Glutamatergic neuron (in vitro differentiated cells): ENCODE results near the gene ZNF853. TPM values are rescaled to one million over a fixed set of nuclear protein-coding genes. Genes with fewer than 3 reads are reported as not detected.
"Not testable (repeated sequence)": the region's sequence is repeated elsewhere in the genome, so short reads cannot be mapped to it uniquely, and the experiment has no call there.

Experiments used
- DNase-seq: peaks from one replicate; pipeline ENCODE4 v3.0.0; 2022
- H3K27ac Mint-ChIP-seq: one replicate; pipeline ENCODE4 v1.8.0; 2020; ENCODE audit warnings: mild to moderate bottlenecking, mixed read lengths, inconsistent platforms; ENCODE audit not compliant: unreplicated experiment
- H3K27me3 Mint-ChIP-seq: one replicate; pipeline ENCODE4 v1.8.0; 2020; ENCODE audit warnings: mild to moderate bottlenecking, moderate library complexity, mixed read lengths, inconsistent platforms; ENCODE audit not compliant: unreplicated experiment
- H3K36me3 Mint-ChIP-seq: one replicate; pipeline ENCODE4 v1.8.0; 2020; ENCODE audit warnings: mild to moderate bottlenecking, mixed read lengths, inconsistent platforms; ENCODE audit not compliant: unreplicated experiment
- H3K4me1 Mint-ChIP-seq: one replicate; pipeline ENCODE4 v1.8.0; 2020; ENCODE audit warnings: mild to moderate bottlenecking, low read depth, mixed read lengths, inconsistent platforms; ENCODE audit not compliant: unreplicated experiment
- H3K4me3 Mint-ChIP-seq: one replicate; pipeline ENCODE4 v1.8.0; 2020; ENCODE audit warnings: mild to moderate bottlenecking, mixed read lengths, inconsistent platforms; ENCODE audit not compliant: unreplicated experiment
- H3K9me3 Mint-ChIP-seq: one replicate; pipeline ENCODE4 v1.8.0; 2020; ENCODE audit warnings: mild to moderate bottlenecking, moderate library complexity, mixed read lengths, inconsistent platforms; ENCODE audit not compliant: unreplicated experiment
- CTCF ChIP-seq: fragments of 200-600 bp; sonication (generic); IDR thresholded peaks from one replicate; pipeline ENCODE4 v1.5.0; 2021; ENCODE audit not compliant: partially characterized antibody, unreplicated experiment
- total RNA-seq: library from RNA; stranded (reverse); fragmentation: NEBNext Ultra II Directional; extraction: Animal tissue kit (Norgen Biotek cat#: 25700); gene quantifications from one replicate; pipeline ENCODE4 v1.2.1, GENCODE V29; 2021; ENCODE audit not compliant: unreplicated experiment

Gene ZNF853
- total RNA-seq, 1 donor from 2014 or later: 5.5 TPM

GRCh38 chr7:6628045-6628444 lies 12.6 kb downstream of the ZNF853 start:
- peaks cover 4% of the 10 kb centered on the region for H3K36me3 Mint-ChIP-seq
- H3K4me3 Mint-ChIP-seq: no peak overlapping the region
- TF ChIP-seq CTCF: no peak
- H3K27me3 Mint-ChIP-seq: peaks cover 8% of the 10 kb centered on the region
- no peak overlapping the region for H3K27ac Mint-ChIP-seq
- no peak for DNase-seq
- H3K9me3 Mint-ChIP-seq: peaks cover 4% of the 10 kb centered on the region
- peaks cover under 1% of the 10 kb centered on the region for H3K4me1 Mint-ChIP-seq

- TF ChIP-seq CTCF: no peak
- Mint-ChIP-seq H3K4me1 (no peaks in the 10 kb centered on the region), H3K9me3 (peaks cover 4% of the 10 kb centered on the region), H3K27me3 (peaks cover 5% of the 10 kb centered on the region), H3K36me3 (no peaks in the 10 kb centered on the region), H3K4me3 (no peak overlapping the region), H3K27ac (no peak overlapping the region)
- DNase-seq: no peak
Measured at GRCh38 chr7:6630007-6630849, 14.8 kb downstream of the ZNF853 start.

GRCh38 chr7:6631605-6632004 lies 16.2 kb downstream of the ZNF853 start:
- H3K4me3 Mint-ChIP-seq: no peak overlapping the region
- peaks cover 5% of the 10 kb centered on the region for H3K27me3 Mint-ChIP-seq
- no peak overlapping the region for H3K27ac Mint-ChIP-seq
- H3K4me1 Mint-ChIP-seq: no peaks in the 10 kb centered on the region
- peaks cover 5% of the 10 kb centered on the region for H3K9me3 Mint-ChIP-seq
- no peak for DNase-seq
- TF ChIP-seq CTCF: no peak
- no peaks in the 10 kb centered on the region for H3K36me3 Mint-ChIP-seq

GRCh38 chr7:6634021-6634420 lies 18.6 kb downstream of the ZNF853 start:
- H3K27me3 Mint-ChIP-seq: peaks cover 10% of the 10 kb centered on the region
- no peak overlapping the region for H3K27ac Mint-ChIP-seq
- no peak overlapping the region for H3K4me3 Mint-ChIP-seq
- DNase-seq: no peak
- TF ChIP-seq CTCF: no peak
- H3K9me3 Mint-ChIP-seq: peaks cover 8% of the 10 kb centered on the region
- H3K4me1 Mint-ChIP-seq: peaks cover 2% of the 10 kb centered on the region
- no peaks in the 10 kb centered on the region for H3K36me3 Mint-ChIP-seq

GRCh38 chr7:6634971-6635370 lies 19.6 kb downstream of the ZNF853 start:
- H3K9me3 Mint-ChIP-seq, H3K27ac Mint-ChIP-seq, H3K4me3 Mint-ChIP-seq, H3K36me3 Mint-ChIP-seq, DNase-seq, H3K4me1 Mint-ChIP-seq: not testable (repeated sequence)
- peaks cover 14% of the 10 kb centered on the region for H3K27me3 Mint-ChIP-seq
